Activated T-cell treated with anti-CD3 and anti-CD28 coated beads for 1 hour (primary cell): Measurements from ENCODE around the gene ZFR2.

Source experiments
- DNase-seq: peaks from one replicate; pipeline ENCODE4 v3.0.0-alpha.2; 2020; ENCODE audit warnings: low read depth

Gene ZFR2

DNA sequence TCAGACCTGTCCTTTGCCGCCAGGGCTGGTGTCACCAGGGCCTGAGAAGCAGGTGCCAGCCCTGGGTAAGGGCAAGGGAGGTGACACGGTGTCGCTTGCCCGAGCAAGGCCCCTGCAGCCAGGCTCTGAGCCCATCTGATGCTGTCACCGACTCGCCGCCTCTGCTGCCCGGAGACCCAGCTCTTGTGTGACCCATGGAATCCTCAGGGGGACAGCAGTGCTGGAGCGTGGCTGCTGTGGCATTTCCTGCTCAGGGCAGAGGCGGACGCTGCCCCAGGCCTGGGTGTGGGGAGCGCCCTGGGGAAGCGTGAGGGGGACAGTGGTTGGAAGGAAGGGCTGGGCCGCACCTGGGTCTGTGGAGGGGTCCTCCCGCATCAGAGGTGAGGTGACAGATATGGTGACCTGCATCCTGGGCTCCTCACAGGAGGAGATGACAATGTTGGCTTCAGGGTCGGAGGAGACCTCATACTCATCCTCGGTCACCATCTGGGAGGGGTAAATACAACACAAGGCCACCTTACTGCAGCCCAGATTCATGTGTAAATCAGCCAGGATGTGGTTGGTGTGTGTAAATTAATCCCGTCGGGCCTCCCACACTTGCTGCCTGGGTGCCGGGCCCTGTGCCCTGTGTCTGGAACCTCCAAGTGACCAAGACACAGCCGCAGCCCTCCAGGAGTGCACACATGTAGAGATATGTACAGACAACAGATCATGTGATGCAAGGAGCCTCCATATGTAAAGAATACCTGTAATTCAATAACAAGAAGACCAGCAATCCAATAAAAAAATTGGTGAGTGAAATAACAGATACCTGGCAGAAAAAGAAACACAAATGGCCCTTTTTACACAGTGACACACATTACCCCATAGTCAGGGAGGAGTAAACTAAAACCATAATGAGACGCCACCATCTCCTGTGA lies 55.1 kb downstream of the ZFR2 start:
- no peak for DNase-seq

DNA sequence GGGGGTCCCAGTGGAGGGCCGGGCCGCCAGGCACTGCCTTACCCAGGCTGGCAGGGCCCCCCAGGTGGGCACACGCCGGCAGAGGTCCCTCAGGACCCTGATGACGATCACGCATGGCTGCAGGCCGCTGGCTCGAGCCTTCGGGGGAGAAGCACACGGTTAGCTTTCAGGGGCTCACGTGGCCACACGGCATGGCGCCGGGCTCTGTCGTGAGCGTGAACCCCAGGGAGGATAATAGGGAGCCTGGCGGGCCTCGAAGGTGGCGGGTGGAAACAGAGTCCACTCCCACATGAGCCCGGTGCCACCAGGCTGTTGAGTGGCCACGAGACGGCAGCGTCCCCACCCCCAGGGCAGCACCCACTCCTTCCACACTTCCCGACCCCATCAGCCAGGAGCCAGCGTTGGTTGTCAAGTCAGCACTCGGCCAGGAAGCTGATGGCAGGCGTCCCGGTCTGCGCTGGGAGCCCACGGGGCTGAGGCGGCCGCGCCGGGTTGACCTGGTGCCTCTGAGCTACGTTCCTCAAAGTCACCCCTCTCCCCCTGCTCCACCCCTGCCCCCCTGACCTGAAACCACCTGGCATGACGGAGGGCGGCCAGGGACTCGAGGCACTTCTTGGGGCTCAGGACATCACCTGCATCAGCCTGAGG lies 58.0 kb downstream of the ZFR2 start:
- no peak for DNase-seq

DNA sequence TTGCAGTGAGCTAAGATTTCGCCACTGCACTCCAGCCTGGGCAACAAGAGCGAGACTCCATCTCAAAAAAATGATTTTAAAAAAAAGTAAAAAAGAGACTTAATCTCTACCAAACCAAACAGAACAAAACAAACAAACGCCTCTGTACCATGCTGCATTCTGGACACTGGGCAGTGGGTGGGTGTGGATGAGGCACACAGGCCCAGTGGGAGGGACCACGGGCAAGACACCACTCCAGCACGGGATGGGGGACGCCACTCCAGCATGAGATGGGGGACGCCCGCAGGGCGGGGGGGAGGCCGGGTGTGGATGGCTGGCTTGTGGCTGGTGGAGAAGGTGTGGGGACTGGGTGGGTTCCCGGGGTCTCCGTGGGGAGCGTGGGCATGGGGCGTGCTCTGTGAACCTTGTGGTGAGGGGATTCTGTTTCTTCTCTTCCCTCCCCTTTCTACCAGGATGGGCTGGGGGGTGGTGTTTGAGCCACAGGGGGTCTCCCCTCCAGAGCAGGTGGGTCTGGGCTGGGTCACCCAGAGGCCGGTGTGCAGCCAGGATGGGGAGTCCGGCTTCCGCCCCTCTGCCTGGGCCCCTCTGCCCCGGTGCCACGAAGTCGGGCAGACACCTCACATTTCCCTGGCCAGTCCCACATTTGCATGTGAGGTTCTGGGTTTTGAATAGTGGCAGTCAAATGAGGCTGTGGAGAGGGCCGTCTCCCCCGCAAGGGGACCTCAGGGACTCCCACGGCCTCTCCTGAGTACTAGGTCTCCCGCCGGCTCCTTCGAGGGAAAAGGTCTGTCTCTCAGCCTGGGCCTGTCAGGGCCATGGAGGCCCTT lies 58.7 kb downstream of the ZFR2 start:
- DNase-seq, result no peak

DNA sequence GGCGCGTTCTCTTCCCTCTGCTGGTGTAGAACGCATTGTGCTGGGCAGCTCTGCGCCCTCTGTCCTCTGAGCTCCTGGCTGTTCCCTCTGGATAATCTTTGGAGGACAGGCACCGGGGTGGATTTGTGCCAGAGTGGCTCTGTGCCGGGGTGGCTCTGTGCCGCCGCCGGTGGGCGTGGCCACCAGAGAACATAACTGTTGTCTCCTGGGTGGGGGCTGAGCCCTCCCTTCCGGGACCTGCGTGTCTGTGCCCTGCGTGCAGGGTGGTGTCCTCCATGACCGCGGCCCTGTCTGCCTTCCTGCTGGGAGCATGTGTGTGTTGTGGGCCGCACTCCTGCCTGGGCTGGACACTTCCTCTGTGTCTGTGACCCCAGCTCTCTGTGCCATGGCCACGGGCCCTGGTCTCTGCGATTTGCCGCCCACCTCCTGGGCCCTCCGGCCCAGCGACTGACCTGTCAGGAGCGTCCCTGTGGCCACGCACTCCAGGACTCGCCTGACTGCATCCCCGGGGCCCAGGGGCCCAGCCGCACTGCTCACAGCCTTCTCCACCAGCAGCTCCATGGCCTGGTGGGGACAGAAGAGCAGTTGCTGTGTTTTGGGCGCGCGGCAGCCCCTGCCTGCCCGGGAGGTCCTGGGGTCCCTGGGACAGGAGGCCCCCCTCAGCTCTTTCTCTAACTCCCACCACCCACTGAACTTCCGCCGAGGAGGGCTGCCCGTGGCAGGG lies 60.3 kb downstream of the ZFR2 start:
- no peak for DNase-seq

DNA sequence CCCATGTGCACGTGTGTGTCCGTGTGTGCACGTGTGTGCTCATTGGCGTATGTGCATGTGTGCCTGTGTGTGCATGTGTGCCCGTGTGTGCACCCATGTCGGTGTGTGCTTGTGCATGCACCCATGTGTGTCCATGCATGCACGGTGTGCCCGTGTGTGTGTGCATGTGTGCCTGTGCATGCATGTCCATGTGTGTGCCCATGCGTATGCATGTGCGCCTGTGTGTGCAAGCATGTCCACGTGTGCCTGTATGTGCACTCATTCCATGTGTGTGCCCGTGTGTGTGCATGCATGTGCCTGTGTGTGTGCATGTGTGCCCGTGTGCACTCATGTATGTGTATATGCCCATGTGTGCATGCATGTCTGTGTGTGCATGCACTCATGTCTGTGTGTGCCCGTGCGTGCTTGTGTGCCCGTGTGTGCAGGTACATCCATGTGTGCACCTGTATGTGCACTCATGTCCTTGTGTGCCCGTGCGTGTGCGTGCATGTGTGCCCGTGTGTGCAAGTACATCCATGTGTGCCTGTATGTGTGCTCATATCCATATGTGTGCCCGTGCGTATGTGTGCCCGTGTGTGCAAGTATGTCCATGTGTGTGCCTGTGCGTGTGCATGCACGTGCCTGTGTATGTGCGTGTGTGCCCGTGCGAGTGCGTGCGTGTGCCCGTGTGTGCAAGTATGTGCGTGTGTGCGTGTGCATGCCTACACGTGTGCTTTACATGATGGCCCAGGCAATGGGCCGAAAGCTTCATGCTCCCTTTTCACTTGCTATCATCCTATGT lies 61.1 kb downstream of the ZFR2 start:
- no peak for DNase-seq

DNA sequence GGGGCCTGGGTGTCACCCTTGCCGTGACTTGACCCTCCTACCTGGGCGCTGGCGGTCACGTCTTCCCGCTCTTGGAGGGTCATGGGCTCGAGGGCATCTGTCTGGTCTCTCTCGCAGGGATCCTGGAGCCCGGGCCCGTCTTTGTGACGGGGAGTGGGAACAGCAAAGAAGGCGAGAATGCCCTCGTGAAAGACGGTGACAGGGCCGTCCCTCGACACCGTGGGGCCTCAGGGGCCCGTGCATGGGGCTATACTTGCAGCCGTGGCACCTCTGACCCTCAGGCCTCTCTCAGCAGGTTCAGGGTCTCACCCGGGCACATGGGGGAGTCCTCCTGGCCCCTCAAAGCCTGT lies 61.7 kb downstream of the ZFR2 start:
- DNase-seq, result no peak

DNA sequence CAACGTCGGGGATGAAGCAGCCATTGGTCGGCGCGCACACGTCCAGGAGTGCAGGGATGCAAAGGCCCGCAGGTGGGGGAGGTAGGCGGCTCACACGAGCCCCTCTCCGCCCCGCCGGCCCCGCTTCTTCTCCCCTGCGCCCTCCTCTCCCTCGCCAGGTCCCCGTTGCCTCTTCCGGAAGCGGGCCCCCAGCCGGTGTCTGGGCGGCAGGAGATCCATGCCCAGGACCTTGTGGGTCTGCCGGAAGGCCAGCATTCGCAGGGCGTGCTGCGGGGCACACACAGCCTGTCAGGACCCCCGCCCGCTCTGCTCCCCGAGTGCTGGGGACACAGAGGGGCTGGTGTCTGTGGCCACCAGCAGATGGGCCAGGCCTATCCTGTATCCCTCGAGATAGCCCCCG lies 63.0 kb downstream of the ZFR2 start:
- no peak for DNase-seq

DNA sequence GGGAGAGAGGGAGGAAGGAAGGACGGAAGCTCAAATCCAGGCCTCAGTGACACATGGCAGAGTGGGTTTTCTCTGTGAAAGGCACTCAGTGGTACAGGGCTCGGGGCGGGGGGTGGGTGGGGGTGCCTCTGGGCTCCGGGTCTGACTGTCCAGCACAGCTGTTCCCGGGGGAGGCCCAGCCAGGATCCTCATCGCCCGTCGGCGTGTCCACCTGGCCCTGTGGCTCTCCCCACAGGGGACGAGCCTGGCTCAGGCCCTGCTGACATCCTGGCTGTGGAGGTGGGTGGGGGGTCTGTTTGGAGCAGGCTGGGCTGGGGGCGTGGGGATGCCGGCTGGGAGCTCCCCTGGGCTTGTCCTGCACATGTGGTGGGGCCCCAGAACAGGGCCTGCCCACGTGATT lies 64.4 kb downstream of the ZFR2 start:
- DNase-seq, result no peak

DNA sequence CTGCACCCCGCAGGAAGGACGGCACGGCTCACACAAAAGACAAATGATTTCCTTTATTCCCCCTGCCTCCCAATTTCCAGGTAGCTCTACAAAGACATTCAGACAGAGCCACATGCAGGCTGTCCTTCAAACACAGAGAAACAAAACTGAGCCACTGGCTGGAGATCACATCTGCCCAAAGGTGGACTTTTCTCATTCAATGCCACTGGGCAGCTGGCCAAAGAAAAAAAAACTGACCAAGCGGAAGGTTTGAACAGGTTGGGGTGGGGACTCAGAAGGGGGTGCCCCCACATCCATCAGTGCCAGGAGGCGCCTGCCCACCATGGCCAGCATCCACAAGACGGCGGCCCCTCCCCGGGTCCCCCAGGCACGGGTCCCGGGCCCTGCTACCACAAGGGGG lies 64.9 kb downstream of the ZFR2 start:
- no peak for DNase-seq

DNA sequence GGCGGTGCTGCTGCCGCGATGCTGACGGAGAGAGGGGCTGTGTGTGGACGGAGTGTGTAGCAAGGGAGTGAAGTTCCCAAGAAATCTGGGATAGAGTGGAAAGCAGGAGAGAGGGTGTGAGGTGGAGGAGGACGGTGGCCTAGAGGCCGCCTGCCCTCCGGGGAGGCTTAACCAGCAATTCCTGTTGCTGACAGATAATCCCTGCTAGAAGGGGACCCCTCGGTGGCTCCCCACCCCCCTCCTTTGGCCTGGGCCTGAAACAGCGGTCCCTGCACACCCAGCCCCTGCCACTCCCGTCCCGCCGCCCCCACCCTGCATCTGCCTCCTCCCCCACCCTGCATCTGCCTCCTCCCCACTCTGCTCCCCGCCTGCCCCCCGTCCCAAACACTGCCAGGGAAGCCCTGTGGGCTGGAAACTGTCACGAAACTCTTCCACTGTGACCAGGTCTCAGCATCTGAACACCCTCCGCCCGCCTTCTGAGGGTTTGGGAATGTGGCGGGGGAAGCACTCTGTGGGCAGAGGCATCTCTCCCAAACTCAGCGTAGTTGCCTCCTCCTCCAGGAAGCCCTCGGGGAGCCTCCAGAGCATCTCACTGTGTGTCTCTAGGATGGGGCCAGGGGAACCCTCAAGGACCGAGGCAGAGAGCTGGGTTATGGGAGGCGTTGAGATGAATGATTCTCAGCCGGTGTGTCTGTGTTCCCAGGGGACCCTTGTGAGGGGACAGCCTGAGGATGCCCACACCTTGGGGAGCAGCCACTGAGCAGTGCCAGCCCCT lies 65.5 kb downstream of the ZFR2 start:
- DNase-seq, result no peak

DNA sequence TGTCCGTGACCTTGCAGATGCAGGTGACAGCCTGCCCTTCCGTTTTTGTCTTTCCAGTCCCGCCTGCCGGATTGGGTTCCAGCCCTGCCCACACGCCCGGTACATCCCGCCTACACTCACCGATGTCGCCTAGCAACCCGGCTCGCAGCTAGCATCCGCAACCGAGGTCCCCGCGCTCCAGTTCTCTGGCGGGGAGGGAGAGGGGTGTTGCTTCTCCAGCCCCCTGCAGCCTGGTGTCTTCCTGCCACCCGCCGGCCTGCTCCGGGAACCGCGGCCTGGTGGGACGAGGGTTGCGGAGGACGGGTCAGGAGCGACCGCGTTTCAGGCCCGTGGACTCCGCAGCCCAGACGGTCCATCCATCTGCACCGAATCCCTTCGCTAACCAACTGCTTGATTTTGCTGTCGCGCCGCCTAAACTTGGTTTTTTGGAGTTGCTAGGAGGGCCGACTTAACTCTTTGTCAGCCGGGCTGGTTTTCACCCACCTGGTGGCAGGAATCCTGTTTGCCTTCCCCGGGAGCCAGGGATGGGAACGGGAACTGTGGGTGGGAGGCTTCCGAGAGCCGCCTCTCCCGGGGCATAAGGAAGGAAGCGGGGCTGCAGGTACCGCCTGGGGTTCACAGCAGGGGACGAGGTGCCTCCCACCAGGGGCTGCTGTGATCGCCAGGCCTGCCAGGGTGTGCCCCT lies 67.3 kb downstream of the ZFR2 start:
- DNase-seq, result peak; percentile 38

DNA sequence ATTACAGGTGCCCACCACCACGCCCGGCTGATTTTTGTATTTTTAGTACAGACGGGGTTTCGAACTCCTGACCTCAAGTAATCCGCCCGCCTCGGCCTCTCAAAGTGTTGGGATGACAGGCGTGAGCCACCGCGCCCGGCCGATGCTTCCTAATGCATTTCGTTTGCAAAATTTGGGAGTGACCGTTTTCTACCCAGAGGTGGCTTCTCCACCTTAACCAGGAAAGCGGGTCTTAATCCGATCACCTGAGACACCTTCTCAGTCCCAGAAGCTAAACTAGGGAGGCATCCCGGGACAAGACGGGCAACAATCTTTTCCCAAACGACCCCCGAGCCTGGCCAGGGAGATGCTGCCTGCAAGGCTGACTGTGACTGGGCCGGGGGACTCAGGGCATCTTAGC lies 67.8 kb downstream of the ZFR2 start:
- DNase-seq, result no peak

DNA sequence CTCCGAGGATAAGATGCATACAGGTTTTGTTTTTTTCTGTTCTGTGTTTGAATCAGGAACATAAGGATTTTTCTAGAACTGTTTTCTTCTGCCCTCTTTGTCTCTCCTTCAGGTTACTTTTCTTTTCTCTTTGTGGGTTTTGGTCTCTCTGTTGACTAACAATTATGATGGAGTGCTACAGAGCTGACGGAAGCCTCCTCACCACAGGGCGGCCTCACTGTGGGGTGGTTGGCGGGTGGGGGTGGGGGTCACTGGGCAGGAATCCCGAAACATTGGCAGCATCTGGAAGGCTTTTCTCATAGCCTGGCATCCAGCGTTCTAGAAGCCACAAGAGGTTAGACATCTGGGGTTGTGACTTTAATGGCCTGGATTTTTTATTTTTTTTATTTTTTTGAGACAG lies 70.7 kb downstream of the ZFR2 start:
- no peak for DNase-seq

DNA sequence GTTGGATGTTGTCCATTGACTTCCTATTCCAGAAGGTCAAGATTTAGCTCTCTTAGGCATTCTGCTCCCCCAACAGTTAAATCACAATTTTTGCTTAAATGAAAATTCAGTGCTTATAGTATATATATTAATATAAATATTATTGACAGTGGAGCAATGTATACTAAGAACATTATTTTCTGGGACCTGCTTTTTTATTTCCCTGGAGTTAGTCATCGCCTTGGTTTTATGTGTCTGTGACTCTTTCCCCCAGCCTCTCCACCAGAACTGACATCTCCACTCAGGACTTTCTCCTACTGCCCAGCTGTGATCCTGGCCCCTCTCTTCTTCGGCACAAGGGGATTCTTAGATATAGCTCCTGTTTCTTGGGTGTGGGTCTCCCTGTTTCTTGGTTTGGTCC lies 72.5 kb downstream of the ZFR2 start:
- DNase-seq, result no peak

DNA sequence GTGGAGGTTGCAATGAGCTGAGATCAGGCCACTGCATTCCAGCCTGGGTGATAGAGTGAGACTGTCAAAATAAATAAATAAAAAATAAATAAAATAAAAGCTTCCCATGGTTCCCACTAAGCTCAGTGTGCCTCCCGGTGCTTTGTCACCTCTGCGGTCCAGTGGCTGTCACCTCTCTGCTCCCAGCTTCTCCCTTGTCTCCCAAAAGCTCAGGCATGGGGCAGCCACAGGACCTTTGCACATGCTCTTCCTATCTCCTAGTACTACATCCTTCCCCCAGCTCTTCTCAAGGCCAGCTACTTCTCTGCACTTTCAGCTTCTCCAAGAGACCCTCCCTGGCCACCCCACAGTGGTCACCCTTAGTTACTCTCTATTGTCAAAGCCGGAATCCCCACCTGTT lies 75.0 kb downstream of the ZFR2 start:
- no peak for DNase-seq

DNA sequence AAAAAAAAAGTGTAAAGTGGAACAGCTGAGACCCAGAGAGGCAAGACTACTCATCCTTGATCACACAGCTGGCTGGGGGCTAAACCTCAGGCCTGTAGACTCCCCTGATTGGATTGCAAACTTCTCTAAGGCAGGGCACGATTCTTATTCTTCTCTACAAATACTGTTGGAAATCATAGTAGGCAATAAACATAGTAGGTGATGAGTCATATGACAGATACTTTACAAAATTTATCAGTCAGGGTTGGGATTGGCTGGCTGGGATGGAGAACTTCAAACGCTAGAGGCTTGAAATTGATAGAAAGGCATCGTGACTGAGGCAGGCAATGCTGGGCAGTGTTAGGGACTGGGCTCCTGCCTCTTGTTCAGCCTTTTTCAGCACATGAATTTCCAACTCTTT lies 76.7 kb downstream of the ZFR2 start:
- no peak for DNase-seq

DNA sequence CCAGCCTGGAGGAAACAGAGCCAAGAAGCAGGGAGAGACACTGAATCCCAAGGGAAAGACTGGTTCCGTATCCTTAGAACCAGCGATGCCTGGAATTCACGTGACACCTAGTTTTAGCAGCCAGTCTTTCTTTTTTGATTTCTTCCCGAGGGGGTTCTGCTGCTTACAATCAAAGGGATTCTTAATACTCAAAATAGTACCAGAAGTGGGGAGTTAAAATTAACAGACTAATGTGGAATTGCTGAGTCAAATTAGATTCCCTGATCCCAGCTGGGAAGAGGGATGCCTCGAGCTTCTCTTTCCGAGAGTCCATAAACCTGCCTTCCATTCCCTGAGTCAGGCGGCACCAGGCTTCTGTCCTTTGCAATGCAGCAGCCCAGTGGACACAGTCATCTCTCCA lies 77.9 kb downstream of the ZFR2 start:
- DNase-seq, result no peak

DNA sequence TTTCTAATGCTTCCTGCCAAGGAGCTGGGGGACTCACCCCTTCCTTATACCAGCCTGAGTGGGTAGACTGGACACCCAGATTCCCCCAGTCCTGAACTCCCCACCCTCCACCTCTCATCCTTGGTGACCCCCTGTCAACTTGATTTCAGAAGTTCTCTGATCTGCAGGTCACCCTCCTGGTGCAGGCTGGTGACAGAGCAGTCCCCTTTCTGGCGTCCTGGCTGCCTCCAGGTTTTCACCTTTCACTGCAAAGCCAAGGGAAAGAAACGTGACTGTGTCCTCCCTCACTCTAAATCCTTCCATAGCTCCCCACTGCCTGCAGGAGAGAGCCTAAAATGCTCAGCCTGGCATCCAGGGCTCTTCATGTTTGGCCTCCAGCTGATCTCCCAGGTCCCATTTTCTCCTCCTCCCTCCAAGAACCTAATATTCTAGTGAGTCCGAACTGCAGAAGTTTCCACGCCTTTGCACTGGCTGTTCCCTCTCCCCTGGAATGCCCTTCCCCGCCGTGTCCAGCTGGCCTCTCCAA lies 78.6 kb downstream of the ZFR2 start:
- DNase-seq, result no peak

DNA sequence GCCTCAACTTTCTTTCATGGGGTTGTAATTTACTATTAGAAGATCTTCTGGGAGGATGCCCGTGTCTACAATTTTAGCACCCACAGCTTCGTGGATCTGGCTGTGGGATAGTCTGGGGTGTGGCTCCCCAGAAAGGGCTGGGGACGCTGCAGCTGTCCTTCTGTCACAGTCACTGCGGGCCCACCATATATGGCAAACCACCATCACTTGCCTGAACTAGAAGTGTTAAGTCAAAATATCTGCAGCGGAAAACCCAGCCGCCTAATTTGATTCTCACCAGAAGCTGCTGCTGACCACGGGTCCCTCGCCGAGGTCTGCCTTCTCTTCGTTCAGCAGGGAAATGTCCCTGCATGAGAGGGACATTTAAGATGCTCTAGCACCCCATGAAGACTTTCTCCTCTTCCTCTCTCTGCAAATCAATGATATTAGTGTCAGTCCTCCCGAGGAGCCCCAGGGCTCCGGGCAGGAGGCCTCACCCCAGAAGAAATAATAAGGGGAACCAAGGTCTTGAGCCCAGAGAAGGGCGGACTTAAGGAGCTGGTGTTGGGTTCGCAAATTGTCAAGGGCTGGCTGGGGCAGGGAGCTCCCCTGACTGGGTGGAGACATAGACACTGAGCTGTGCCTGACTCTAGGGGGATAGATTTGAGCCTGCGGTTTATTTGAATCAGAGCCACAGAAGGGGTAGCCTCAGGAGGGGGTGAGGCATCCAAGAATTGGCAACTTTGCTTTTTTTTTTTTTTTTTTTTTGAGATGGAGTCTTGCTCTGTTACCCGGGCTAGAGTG lies 79.7 kb downstream of the ZFR2 start:
- no peak for DNase-seq
